Neural cell (in vitro differentiated cells): ENCODE results near the gene GPR101.

Experiments used
- CTCF ChIP-seq: fragments of 450-650 bp; IDR thresholded peaks from 2 replicates; pipeline ENCODE4 v1.5.1; 2014; ENCODE audit warnings: antibody characterized with exemption, mild to moderate bottlenecking, moderate library complexity; ENCODE audit not compliant: poor library complexity, severe bottlenecking
- RAD21 ChIP-seq: fragments of 450-650 bp; conservative IDR thresholded peaks from 2 replicates; pipeline ENCODE4 v1.6.1; 2014; ENCODE audit warnings: antibody characterized with exemption, mild to moderate bottlenecking, moderate library complexity
- REST ChIP-seq: IDR thresholded peaks from 2 replicates; pipeline ENCODE4 v1.6.1; 2012; ENCODE audit warnings: borderline replicate concordance

GRCh38 chrX:137031039-137031438, 2.8 kb downstream of the GPR101 start:
- no peak for TF ChIP-seq CTCF
- no peak for TF ChIP-seq RAD21
- TF ChIP-seq REST = no peak
